SK-N-SH treated with all-trans-retinoic acid at 6 μM for 48 hours (cell line): ENCODE measurements around the gene CLEC16A.

Source experiments
- BACH2 ChIP-seq: fragments of 250-450 bp; sonication (Bioruptor Pico); IDR thresholded peaks from 2 replicates; pipeline ENCODE4 v1.9.0; 2021; ENCODE audit warnings: mild to moderate bottlenecking, borderline replicate concordance
- ISL1 ChIP-seq: fragments of 250-450 bp; sonication (Bioruptor Pico); IDR thresholded peaks from 2 replicates; pipeline ENCODE4 v2.1.2; 2022; ENCODE audit warnings: mild to moderate bottlenecking, moderate library complexity
- PPARA ChIP-seq: fragments of 250-450 bp; sonication (Bioruptor Pico); IDR thresholded peaks from 2 replicates; pipeline ENCODE4 v1.5.0; 2020; ENCODE audit warnings: mild to moderate bottlenecking, borderline replicate concordance
- SNAI2 ChIP-seq: fragments of 250-450 bp; sonication (Bioruptor Pico); IDR thresholded peaks from 2 replicates; pipeline ENCODE4 v1.5.0; 2020; ENCODE audit warnings: mild to moderate bottlenecking, moderate library complexity
- TOX ChIP-seq: fragments of 250-450 bp; sonication (Bioruptor Pico); IDR thresholded peaks from 2 replicates; pipeline ENCODE4 v1.8.0; 2021; ENCODE audit warnings: mild to moderate bottlenecking, moderate library complexity, borderline replicate concordance
- ZFP3 ChIP-seq: fragments of 250-450 bp; sonication (Bioruptor Pico); IDR thresholded peaks from 2 replicates; pipeline ENCODE4 v1.5.0; 2020; ENCODE audit warnings: mild to moderate bottlenecking, moderate library complexity
- ZNF565 ChIP-seq: fragments of 450-650 bp; formaldehyde crosslinking; conservative IDR thresholded peaks from 2 replicates; pipeline ENCODE4 v1.5.0; 2020; ENCODE audit warnings: low read depth, mild to moderate bottlenecking, moderate library complexity
- ZNF70 ChIP-seq: fragments of 450-650 bp; formaldehyde crosslinking; IDR thresholded peaks from 2 replicates; pipeline ENCODE4 v1.5.0; 2020; ENCODE audit warnings: mild to moderate bottlenecking, moderate library complexity
- TF ChIP-seq, protein P1 (sequence below): fragments of 250-450 bp; sonication (Bioruptor Pico); IDR thresholded peaks from 2 replicates; pipeline ENCODE4 v1.5.1; 2020; ENCODE audit warnings: low read depth, mild to moderate bottlenecking, moderate library complexity
- TF ChIP-seq, protein P2 (sequence below): fragments of 250-450 bp; sonication (Bioruptor Pico); IDR thresholded peaks from 2 replicates; pipeline ENCODE4 v1.8.0; 2020; ENCODE audit warnings: mild to moderate bottlenecking, moderate library complexity, borderline replicate concordance
- TF ChIP-seq, protein P3 (sequence below): fragments of 250-450 bp; sonication (Bioruptor Pico); IDR thresholded peaks from 2 replicates; pipeline ENCODE4 v1.8.0; 2021; ENCODE audit warnings: low read depth, mild to moderate bottlenecking, moderate library complexity, borderline replicate concordance

DNA sequence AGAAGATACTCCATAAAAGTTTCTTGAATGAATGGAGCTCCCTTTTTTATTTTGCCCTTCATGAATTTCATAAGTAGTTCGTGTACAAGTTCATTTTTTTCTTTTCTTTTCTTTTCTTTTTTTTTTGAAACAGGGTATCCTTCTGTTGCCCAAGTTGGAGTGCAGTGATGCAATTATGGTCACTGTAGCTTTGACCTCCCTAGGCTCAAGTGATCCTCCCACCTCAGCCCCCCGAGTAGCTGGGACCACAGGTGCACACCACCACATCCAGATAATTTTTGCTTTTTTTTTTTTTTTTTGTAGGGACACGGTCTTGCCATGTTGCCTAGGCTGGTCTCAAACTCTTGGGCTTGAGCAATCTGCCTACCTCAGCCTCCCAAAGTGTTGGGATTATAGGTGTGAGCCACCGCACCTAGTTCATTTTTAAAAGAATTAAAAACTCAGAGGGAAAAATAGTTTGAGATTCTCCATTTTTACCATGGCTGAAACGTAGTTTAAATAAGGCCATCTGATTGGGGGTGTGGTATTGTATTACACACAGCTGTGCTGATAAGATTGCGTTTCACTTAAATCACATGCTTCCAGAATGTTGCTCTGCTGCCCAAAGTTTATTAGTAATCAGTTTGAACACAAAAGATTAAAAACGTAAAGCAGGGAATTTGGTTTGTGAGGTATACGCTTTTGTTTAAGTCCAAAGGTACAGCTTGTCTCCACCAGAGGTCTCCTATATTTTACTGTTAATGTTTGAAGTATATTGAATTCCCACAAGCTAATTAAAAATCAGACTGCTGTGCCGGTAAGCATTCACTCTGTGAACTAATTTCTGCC is 157.5 kb downstream of the CLEC16A start:
- TF ChIP-seq, protein P1, sequence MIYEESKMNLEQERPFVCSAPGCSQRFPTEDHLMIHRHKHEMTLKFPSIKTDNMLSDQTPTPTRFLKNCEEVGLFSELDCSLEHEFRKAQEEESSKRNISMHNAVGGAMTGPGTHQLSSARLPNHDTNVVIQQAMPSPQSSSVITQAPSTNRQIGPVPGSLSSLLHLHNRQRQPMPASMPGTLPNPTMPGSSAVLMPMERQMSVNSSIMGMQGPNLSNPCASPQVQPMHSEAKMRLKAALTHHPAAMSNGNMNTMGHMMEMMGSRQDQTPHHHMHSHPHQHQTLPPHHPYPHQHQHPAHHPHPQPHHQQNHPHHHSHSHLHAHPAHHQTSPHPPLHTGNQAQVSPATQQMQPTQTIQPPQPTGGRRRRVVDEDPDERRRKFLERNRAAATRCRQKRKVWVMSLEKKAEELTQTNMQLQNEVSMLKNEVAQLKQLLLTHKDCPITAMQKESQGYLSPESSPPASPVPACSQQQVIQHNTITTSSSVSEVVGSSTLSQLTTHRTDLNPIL: no peak
- TF ChIP-seq, protein P2, sequence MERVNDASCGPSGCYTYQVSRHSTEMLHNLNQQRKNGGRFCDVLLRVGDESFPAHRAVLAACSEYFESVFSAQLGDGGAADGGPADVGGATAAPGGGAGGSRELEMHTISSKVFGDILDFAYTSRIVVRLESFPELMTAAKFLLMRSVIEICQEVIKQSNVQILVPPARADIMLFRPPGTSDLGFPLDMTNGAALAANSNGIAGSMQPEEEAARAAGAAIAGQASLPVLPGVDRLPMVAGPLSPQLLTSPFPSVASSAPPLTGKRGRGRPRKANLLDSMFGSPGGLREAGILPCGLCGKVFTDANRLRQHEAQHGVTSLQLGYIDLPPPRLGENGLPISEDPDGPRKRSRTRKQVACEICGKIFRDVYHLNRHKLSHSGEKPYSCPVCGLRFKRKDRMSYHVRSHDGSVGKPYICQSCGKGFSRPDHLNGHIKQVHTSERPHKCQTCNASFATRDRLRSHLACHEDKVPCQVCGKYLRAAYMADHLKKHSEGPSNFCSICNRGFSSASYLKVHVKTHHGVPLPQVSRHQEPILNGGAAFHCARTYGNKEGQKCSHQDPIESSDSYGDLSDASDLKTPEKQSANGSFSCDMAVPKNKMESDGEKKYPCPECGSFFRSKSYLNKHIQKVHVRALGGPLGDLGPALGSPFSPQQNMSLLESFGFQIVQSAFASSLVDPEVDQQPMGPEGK: no peak
- TF ChIP-seq PPARA (CRISPR knock-in tag) (no peak), BACH2 (CRISPR knock-in tag) (no peak), ZNF70 (CRISPR knock-in tag) (no peak), SNAI2 (CRISPR knock-in tag) (no peak), ISL1 (CRISPR knock-in tag) (no peak), TOX (no peak), ZFP3 (CRISPR knock-in tag) (no peak), ZNF565 (CRISPR knock-in tag) (no peak)
- TF ChIP-seq, protein P3, sequence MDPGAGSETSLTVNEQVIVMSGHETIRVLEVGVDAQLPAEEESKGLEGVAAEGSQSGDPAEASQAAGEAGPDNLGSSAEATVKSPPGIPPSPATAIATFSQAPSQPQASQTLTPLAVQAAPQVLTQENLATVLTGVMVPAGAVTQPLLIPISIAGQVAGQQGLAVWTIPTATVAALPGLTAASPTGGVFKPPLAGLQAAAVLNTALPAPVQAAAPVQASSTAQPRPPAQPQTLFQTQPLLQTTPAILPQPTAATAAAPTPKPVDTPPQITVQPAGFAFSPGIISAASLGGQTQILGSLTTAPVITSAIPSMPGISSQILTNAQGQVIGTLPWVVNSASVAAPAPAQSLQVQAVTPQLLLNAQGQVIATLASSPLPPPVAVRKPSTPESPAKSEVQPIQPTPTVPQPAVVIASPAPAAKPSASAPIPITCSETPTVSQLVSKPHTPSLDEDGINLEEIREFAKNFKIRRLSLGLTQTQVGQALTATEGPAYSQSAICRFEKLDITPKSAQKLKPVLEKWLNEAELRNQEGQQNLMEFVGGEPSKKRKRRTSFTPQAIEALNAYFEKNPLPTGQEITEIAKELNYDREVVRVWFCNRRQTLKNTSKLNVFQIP: no peak
